ENCODE data around the gene IFITM1. TPM values are rescaled to one million over a fixed set of nuclear protein-coding genes. Genes with fewer than 3 reads are reported as not detected.
A peak's percentile ranks its signal among the peaks of the same experiment; 100 is the strongest.

The IFITM1 gene
- total RNA-seq, 2 experiments from 2014 or later: 36.4 to 72.4 TPM

DNA sequence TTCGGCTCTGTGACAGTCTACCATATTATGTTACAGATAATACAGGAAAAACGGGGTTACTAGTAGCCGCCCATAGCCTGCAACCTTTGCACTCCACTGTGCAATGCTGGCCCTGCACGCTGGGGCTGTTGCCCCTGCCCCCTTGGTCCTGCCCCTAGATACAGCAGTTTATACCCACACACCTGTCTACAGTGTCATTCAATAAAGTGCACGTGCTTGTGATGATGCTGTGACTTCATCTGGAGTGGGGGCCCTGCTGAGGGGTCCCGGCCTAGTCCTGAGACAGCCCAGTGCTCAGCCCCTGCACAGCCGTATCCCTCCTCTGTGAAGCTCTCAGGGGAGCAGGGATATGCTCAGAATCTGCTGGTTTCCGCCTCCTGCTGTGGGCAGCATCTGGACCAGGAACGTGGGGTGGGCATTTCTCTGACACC lies 1.2 kb downstream of the IFITM1 start:
- Histone ChIP-seq H3K4me3 (ENCODE audit: low read depth, low read length, poor library complexity, severe bottlenecking) (peak overlapping the region; percentile 67), H3K9me2 (ENCODE audit: insufficient read depth, low read length) (no peaks in the 10 kb centered on the region), H3K79me2 (ENCODE audit: insufficient read depth, low read depth, low read length) (no peaks in the 10 kb centered on the region), H3K27ac (ENCODE audit: low read depth, low read length, poor library complexity, severe bottlenecking) (no peak overlapping the region), H4K20me1 (ENCODE audit: insufficient read depth, low read length) (no peaks in the 10 kb centered on the region), H3K4me2 (ENCODE audit: low read length) (peak overlapping the region; percentile 68), H3K9me3 (ENCODE audit: low read length) (no peaks in the 10 kb centered on the region), H3K36me3 (ENCODE audit: insufficient read depth, low read length) (no peaks in the 10 kb centered on the region), H3K4me1 (ENCODE audit: insufficient read depth, low read length, poor library complexity, severe bottlenecking) (peaks cover 34% of the 10 kb centered on the region), H2AFZ (ENCODE audit: low read length) (no peak overlapping the region)
- CTCF ChIA-PET (ENCODE audit: unreplicated experiment): no interaction called here
- no peak for TF ChIP-seq EZH2phosphoT487 (IDR thresholded peaks at IDR 0.05; ENCODE audit: borderline replicate concordance, low read depth, low read length)
- intact Hi-C loops (cut with micrococcal nuclease; ENCODE audit: unreplicated experiment): no loop called here
- POLR2A ChIA-PET: interaction anchor here (3.8 kb wide), 1 partner anchor 26 kb away, joined by 18 read pairs; no protein-coding TSS in a partner anchor
- no peak for DNase-seq (ENCODE audit: low spot score)
- no TSS peak for BruUV-seq (replicated peaks)

DNA sequence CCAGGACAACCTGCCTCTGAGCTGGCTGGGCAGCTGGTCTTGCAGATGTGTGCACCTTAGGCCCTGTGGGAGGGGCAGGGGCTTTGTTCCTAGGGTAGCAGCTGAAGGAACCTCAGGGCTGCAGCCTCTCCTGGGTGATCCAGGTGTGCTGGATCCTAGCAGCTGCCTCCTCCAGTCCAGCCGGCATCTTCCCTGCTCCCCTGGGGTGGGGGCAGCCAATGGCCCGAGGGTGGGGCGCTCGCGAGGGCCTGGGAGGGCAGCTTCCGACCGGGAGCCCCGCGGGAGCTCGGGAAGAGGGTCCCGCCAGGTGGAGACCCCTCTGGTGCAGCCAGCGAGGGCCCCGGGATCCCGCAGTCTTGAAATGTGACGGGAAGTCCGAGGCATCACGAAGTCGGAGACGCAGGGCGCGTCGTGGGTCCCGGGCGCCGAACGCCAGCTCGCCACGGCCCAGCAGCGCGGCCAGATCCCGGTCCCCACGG lies 1.7 kb downstream of the IFITM1 start:
- CTCF ChIA-PET (ENCODE audit: unreplicated experiment): no interaction called here
- H3K4me2 ChIP-seq (ENCODE audit: low read length): peak overlapping the region; percentile 68
- TF ChIP-seq CTCF (conservative IDR thresholded peaks at IDR 0.05; ENCODE audit: low read length) (no peak), EZH2phosphoT487 (IDR thresholded peaks at IDR 0.05; ENCODE audit: borderline replicate concordance, low read depth, low read length) (no peak)
- H3K9me3 ChIP-seq (ENCODE audit: low read length): no peaks in the 10 kb centered on the region
- DNase-seq (ENCODE audit: low spot score): no peak
- H3K79me2 ChIP-seq (ENCODE audit: insufficient read depth, low read depth, low read length): no peaks in the 10 kb centered on the region
- POLR2A ChIA-PET: interaction anchor here (3.8 kb wide), 1 partner anchor 25 kb away, joined by 18 read pairs; no protein-coding TSS in a partner anchor
- no peaks in the 10 kb centered on the region for H3K9me2 ChIP-seq (ENCODE audit: insufficient read depth, low read length)
- H3K4me3 ChIP-seq (ENCODE audit: low read depth, low read length, poor library complexity, severe bottlenecking): peak overlapping the region; percentile 67
- H2AFZ ChIP-seq (ENCODE audit: low read length): no peak overlapping the region
- no TSS peak for BruUV-seq (replicated peaks)
- no peak overlapping the region for H3K27ac ChIP-seq (ENCODE audit: low read depth, low read length, poor library complexity, severe bottlenecking)
- peaks cover 34% of the 10 kb centered on the region for H3K4me1 ChIP-seq (ENCODE audit: insufficient read depth, low read length, poor library complexity, severe bottlenecking)
- H4K20me1 ChIP-seq (ENCODE audit: insufficient read depth, low read length): no peaks in the 10 kb centered on the region
- H3K36me3 ChIP-seq (ENCODE audit: insufficient read depth, low read length): no peaks in the 10 kb centered on the region
- intact Hi-C loops (cut with micrococcal nuclease; ENCODE audit: unreplicated experiment): no loop called here

DNA sequence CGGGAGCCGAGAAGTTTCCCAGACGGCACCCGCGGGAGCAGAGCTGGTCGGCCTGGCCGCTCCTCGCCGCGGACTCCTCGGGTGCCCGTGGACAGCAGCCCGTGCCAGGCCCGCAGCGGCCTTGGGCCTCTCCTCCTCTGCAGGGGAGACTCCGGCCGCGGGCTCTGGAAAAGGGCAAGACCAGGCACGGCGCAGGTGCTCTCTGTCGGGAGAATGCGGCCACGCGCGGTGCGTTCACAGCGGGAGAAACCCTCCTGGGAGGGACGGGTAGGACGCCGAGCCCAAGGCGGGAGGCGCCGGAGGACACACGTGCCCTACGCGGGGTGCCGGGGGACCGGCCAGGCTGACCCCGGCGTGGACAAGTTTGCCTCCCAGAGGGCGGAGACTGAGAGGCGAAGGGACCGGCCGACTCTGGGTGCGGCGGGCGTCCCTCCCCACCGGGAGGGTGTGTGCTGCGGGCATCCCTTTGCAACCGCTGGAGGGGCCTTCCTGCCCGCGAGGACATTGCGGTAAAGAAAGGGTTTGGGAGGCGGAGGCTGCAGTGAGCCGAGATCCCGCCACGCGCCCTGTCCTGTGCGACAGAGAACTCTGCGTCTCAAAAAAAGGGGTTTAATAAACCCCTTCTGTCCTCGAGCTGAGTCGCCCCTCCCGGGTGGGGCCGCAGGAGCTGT lies 2.3 kb downstream of the IFITM1 start:
- H2AFZ ChIP-seq (ENCODE audit: low read length): no peak overlapping the region
- no peak for DNase-seq (ENCODE audit: low spot score)
- no TSS peak for BruUV-seq (replicated peaks)
- H3K4me1 ChIP-seq (ENCODE audit: insufficient read depth, low read length, poor library complexity, severe bottlenecking): peaks cover 34% of the 10 kb centered on the region
- no peaks in the 10 kb centered on the region for H3K9me2 ChIP-seq (ENCODE audit: insufficient read depth, low read length)
- CTCF ChIA-PET (ENCODE audit: unreplicated experiment): no interaction called here
- no peaks in the 10 kb centered on the region for H4K20me1 ChIP-seq (ENCODE audit: insufficient read depth, low read length)
- no peak overlapping the region for H3K27ac ChIP-seq (ENCODE audit: low read depth, low read length, poor library complexity, severe bottlenecking)
- TF ChIP-seq CTCF (conservative IDR thresholded peaks at IDR 0.05; ENCODE audit: low read length) (no peak), EZH2phosphoT487 (IDR thresholded peaks at IDR 0.05; ENCODE audit: borderline replicate concordance, low read depth, low read length) (no peak)
- H3K4me2 ChIP-seq (ENCODE audit: low read length): no peak overlapping the region
- no peaks in the 10 kb centered on the region for H3K9me3 ChIP-seq (ENCODE audit: low read length)
- H3K4me3 ChIP-seq (ENCODE audit: low read depth, low read length, poor library complexity, severe bottlenecking): no peak overlapping the region
- H3K79me2 ChIP-seq (ENCODE audit: insufficient read depth, low read depth, low read length): no peaks in the 10 kb centered on the region
- POLR2A ChIA-PET: interaction anchor here (0.6 to 3.8 kb wide), 3 partner anchors 8 to 24 kb away, joined by 3 to 18 read pairs (median 3); partner anchors contain the start of gene IFITM2
- no peaks in the 10 kb centered on the region for H3K36me3 ChIP-seq (ENCODE audit: insufficient read depth, low read length)
- intact Hi-C loops (cut with micrococcal nuclease; ENCODE audit: unreplicated experiment): no loop called here

All from OCI-LY7 (cell line).